Type B pancreatic cell (in vitro differentiated cells): Measurements from ENCODE around the gene TEX47. TPM values are rescaled to one million over a fixed set of nuclear protein-coding genes. Genes with fewer than 3 reads are reported as not detected.

Experiments used
- DNase-seq: peaks from one replicate; pipeline ENCODE4 v3.0.0; 2021; ENCODE audit warnings: mixed read lengths; ENCODE audit not compliant: unreplicated experiment; ENCODE audit errors: extremely low spot score
- H3K27ac Mint-ChIP-seq: 2 replicates; pipeline ENCODE4 v1.8.0; 2021; ENCODE audit warnings: mild to moderate bottlenecking, mixed read lengths
- H3K27me3 Mint-ChIP-seq: 2 replicates; pipeline ENCODE4 v1.8.0; 2021; ENCODE audit warnings: mixed read lengths
- H3K36me3 Mint-ChIP-seq: 2 replicates; pipeline ENCODE4 v1.8.0; 2021; ENCODE audit warnings: mixed read lengths
- H3K4me1 Mint-ChIP-seq: one replicate; pipeline ENCODE4 v1.8.0; 2021; ENCODE audit warnings: mixed read lengths; ENCODE audit not compliant: unreplicated experiment
- H3K4me3 Mint-ChIP-seq: 2 replicates; pipeline ENCODE4 v1.8.0; 2021; ENCODE audit warnings: mild to moderate bottlenecking, mixed read lengths
- H3K9me3 Mint-ChIP-seq: 2 replicates; pipeline ENCODE4 v1.8.0; 2021; ENCODE audit warnings: mixed read lengths
- CTCF ChIP-seq: fragments of 200-600 bp; sonication (generic); conservative IDR thresholded peaks from 2 replicates; pipeline ENCODE4 v1.5.0; 2021; ENCODE audit warnings: antibody characterized with exemption, mild to moderate bottlenecking
- long read RNA-seq: library from polyadenylated mRNA; unstranded; transcript quantifications from one replicate; pipeline ENCODE4 v2.0.0, GENCODE V29; 2020
- total RNA-seq: library from RNA; stranded (reverse); gene quantifications from 2 replicates; pipeline ENCODE4 v1.2.1, GENCODE V29; 2021; ENCODE audit warnings: low replicate concordance

Gene TEX47
- total RNA-seq, result not detected in 2 replicates
- long read RNA-seq, result 0 reads

DNA sequence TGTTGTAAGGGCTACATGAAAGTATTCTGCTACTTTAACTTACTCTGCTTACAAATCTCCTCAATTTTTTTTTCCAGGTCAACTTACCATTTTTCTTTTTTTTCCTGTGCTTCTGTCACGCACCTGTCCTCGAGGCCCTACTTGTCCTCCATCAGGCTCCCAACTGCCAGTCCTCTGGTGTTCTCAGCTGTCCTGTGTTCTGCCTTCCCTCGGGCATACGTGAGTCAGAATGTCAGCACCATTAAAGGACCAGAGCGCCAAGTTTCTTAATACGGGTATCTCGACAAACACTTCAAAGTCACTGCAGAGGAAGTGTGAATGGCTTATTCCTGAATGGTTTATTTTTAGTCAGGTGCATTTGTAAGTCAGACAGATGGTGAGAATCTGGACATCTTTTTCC, at the start of gene TEX47:
TSS of gene TEX47 (minus strand) at position 185 of the 400 bp plus-strand sequence. CDS start 795 bp downstream, outside the sequence.
- TF ChIP-seq CTCF, result no peak
- H3K36me3 Mint-ChIP-seq, result no peaks in the 10 kb centered on the region
- H3K4me1 Mint-ChIP-seq, result no peaks in the 10 kb centered on the region
- no peak within 1 kb of the TSS for H3K27ac Mint-ChIP-seq
- no peaks in the 10 kb centered on the region for H3K9me3 Mint-ChIP-seq
- H3K4me3 Mint-ChIP-seq, result no peak within 1 kb of the TSS
- no peak for DNase-seq
- H3K27me3 Mint-ChIP-seq, result no peaks in the 10 kb centered on the region

GRCh38 chr7:88845091-88845490, 49.6 kb upstream of the TEX47 start:
- no peak for TF ChIP-seq CTCF
- DNase-seq, result no peak
- H3K27ac Mint-ChIP-seq, result no peak overlapping the region
- H3K4me3 Mint-ChIP-seq, result no peak overlapping the region
- H3K9me3 Mint-ChIP-seq, result no peaks in the 10 kb centered on the region
- no peaks in the 10 kb centered on the region for H3K36me3 Mint-ChIP-seq
- H3K27me3 Mint-ChIP-seq, result no peaks in the 10 kb centered on the region
- H3K4me1 Mint-ChIP-seq, result no peaks in the 10 kb centered on the region

GRCh38 chr7:88842201-88842600, 46.7 kb upstream of the TEX47 start:
- no peak for DNase-seq
- H3K27ac Mint-ChIP-seq, result no peak overlapping the region
- H3K27me3 Mint-ChIP-seq, result no peaks in the 10 kb centered on the region
- no peaks in the 10 kb centered on the region for H3K4me1 Mint-ChIP-seq
- no peak for TF ChIP-seq CTCF
- H3K4me3 Mint-ChIP-seq, result no peak overlapping the region
- no peaks in the 10 kb centered on the region for H3K9me3 Mint-ChIP-seq
- H3K36me3 Mint-ChIP-seq, result no peaks in the 10 kb centered on the region

- DNase-seq, result no peak
Observed at GRCh38 chr7:88835147-88835728, 39.7 kb upstream of the TEX47 start.

DNA sequence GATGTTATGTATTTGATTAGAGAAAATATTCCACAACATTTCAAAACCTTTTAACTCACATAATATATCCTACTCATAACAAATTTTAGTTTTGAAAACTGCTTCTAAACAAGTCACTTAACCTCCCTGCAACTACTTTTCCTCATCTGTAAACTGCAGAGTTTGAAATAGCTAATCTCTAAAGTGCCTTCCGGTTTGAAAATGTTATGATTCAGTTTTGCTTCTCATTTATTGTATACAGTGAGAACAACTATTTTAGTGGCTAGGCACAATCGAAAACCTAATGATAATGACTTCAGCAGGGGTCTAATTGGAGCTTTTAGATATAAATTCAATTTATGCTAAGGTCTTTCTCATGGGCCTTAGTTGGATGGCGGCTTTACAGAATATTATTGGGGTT, 30.7 kb upstream of the TEX47 start:
- Mint-ChIP-seq H3K36me3 (no peaks in the 10 kb centered on the region), H3K27me3 (no peaks in the 10 kb centered on the region), H3K4me3 (no peak overlapping the region), H3K9me3 (no peaks in the 10 kb centered on the region), H3K27ac (no peak overlapping the region), H3K4me1 (no peaks in the 10 kb centered on the region)
- no peak for TF ChIP-seq CTCF
- no peak for DNase-seq

More at GRCh38 chr7:88835147-88835728, 39.7 kb upstream of the TEX47 start:
- H3K4me1 Mint-ChIP-seq, result no peaks in the 10 kb centered on the region
- H3K27ac Mint-ChIP-seq, result no peak overlapping the region
- no peaks in the 10 kb centered on the region for H3K9me3 Mint-ChIP-seq
- peak; percentile 76 for TF ChIP-seq CTCF
- no peaks in the 10 kb centered on the region for H3K27me3 Mint-ChIP-seq
- H3K36me3 Mint-ChIP-seq, result no peaks in the 10 kb centered on the region
- H3K4me3 Mint-ChIP-seq, result no peak overlapping the region
